Activated naive CD8-positive, alpha-beta T cell treated with anti-CD3 and anti-CD28 coated beads for 36 hours (primary cell): ENCODE data around the gene CLDN5. TPM values are rescaled to one million over a fixed set of nuclear protein-coding genes. Genes with fewer than 3 reads are reported as not detected.

ENCODE experiments used
- DNase-seq: peaks from one replicate; pipeline ENCODE4 v3.0.0; 2021
- H3K27ac Mint-ChIP-seq: one replicate; pipeline ENCODE4 v1.8.0; 2022; ENCODE audit warnings: mild to moderate bottlenecking, moderate library complexity, mixed read lengths
- H3K27me3 Mint-ChIP-seq: one replicate; pipeline ENCODE4 v1.8.0; 2022; ENCODE audit warnings: mild to moderate bottlenecking, mixed read lengths
- H3K36me3 Mint-ChIP-seq: one replicate; pipeline ENCODE4 v1.8.0; 2021; ENCODE audit warnings: mild to moderate bottlenecking, mixed read lengths
- H3K4me1 Mint-ChIP-seq: one replicate; pipeline ENCODE4 v1.8.0; 2021; ENCODE audit warnings: mixed read lengths
- H3K4me3 Mint-ChIP-seq: one replicate; pipeline ENCODE4 v1.8.0; 2022; ENCODE audit warnings: mild to moderate bottlenecking, moderate library complexity, mixed read lengths
- H3K9me3 Mint-ChIP-seq: one replicate; pipeline ENCODE4 v1.8.0; 2022; ENCODE audit warnings: mixed read lengths
- total RNA-seq, 2 experiments: library from RNA; stranded (reverse); gene quantifications; one replicate each; pipeline ENCODE4 v1.2.3, GENCODE V29; 2021

CLDN5 gene, protein sequence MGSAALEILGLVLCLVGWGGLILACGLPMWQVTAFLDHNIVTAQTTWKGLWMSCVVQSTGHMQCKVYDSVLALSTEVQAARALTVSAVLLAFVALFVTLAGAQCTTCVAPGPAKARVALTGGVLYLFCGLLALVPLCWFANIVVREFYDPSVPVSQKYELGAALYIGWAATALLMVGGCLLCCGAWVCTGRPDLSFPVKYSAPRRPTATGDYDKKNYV
- not detected for total RNA-seq

DNA sequence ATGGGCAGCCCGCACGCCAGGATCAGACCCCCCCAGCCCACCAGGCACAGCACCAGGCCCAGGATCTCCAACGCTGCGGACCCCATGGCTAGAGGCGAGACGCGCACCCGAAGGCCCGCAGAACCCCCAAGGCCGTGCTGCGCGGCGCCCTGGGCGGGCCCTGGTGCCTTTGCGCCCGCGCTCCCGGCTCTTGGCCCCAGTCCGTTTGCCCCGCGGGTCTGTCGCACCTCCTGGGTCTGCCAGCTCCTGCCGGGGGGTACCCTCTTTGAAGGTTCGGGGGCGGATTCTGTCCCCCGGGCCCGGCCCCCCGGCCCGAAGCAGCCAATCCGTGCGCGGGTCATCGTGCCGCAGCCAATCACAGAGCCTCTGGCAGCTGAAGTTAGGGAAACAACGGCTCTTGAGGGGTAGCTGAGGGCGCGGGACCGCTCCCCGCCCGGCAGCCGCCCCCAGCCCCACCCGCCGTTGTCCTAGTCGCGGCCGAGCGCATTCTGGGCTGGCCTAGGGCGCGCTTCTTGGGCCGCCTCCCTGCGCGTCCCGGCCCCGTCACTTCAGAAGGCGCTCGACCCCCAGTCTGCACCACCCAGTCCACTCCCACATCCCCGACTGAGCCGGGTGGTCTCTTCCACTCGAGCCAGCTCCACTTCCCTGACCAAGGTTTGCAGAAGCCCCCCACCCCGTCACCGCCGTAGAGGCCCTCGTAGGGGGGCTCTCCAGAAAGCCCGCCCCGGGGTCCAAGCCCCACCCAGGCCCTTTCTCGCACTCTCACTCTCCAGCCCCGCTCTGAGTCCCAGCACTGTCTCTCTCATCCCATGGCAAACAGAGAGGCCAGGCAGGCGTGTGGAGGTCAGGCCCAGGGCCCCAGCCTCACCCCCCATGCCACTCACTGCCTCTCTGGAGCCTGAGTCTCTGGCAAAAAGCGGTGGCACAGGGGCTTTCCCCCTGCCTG is at the start of gene CLDN5:
Gene CLDN5 (minus strand): TSS at position 241 of the 946 bp plus-strand sequence. CDS start 155 bp downstream, at position 86.
- peak within 1 kb of the TSS; percentile 60 for H3K4me3 Mint-ChIP-seq
- peaks cover 37% of the 10 kb centered on the region for H3K27me3 Mint-ChIP-seq
- H3K36me3 Mint-ChIP-seq: peaks cover 14% of the 10 kb centered on the region
- no peak within 1 kb of the TSS for H3K27ac Mint-ChIP-seq
- peak; percentile 19 for DNase-seq
- H3K4me1 Mint-ChIP-seq: peaks cover 12% of the 10 kb centered on the region
- H3K9me3 Mint-ChIP-seq: no peaks in the 10 kb centered on the region

DNA sequence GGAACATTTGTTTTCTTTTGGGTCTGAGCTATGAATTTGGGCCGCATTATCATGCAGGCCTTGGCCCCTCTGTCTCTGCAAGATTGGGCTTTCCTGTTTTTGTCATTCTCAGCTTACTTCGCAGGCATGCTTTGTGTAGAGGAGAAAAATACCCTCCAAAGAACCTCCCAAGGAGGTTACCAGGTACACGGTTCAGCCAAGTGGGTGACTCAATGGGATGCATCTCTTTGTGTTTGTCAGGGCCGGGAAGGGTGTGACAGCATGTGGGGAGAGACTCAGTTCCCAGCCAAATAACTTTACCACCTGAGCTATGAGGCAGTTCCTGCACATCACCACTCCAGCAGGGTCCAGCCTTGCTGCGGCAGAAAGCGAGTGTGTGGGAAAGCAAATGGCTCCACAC is 47.8 kb upstream of the CLDN5 start:
- Mint-ChIP-seq H3K27ac (no peak overlapping the region), H3K36me3 (no peaks in the 10 kb centered on the region), H3K27me3 (no peaks in the 10 kb centered on the region), H3K9me3 (no peaks in the 10 kb centered on the region), H3K4me3 (no peak overlapping the region), H3K4me1 (peaks cover 11% of the 10 kb centered on the region)
- DNase-seq: no peak

DNA sequence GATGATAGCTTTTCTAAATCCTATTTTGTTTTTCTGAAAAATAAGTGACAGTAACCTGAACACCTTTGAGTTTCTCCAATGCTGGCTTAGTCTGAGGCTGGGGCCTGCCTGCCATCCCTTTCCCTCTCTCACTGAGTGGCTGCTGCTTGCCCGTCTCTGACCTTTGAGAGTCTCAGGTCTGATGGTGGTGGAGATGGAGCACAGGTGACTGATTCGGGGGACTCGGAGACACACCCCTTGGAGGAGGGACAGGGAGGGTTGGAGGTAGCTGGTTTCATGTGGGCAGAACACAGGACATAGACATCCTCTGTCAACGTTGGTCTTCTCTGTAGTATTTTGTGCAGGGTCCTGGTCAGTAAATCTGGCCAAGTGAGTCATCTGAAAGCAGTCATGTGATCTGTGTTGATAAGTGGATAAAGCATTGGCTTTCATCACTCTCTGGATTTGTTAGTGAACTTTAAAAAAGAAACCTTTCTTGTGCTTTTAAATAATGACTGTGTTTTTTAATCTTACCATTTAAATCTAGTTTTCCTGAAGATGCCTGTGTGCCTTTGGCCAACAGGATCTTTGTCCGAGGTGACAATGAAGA is 47.1 kb upstream of the CLDN5 start:
- Mint-ChIP-seq H3K27me3 (no peaks in the 10 kb centered on the region), H3K27ac (no peak overlapping the region), H3K4me1 (peaks cover 5% of the 10 kb centered on the region), H3K36me3 (no peaks in the 10 kb centered on the region), H3K9me3 (no peaks in the 10 kb centered on the region), H3K4me3 (no peak overlapping the region)
- DNase-seq: no peak

DNA sequence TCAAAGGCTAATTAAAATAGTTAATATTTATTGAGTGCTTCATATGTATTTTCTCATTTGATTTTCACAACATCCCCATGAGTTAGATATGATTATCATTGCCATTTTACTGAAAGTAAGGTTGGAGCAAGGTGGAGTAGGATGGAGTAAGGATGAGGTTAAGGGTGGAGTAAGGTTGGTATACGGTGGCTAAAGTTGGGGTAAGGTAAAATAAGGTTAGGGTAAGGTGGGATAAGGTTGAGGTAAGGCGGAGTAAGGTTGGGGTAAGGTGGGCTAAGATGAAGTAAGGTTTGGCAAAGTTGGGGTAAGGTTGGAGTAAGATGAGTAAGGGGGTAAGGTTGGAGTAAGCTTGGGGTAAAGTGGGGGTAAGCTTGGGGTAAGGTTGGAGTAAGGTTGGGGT is 45.8 kb upstream of the CLDN5 start:
- H3K27me3 Mint-ChIP-seq: no peaks in the 10 kb centered on the region
- no peaks in the 10 kb centered on the region for H3K36me3 Mint-ChIP-seq
- no peaks in the 10 kb centered on the region for H3K9me3 Mint-ChIP-seq
- H3K27ac Mint-ChIP-seq: no peak overlapping the region
- DNase-seq: no peak
- no peak overlapping the region for H3K4me3 Mint-ChIP-seq
- H3K4me1 Mint-ChIP-seq: peaks cover 4% of the 10 kb centered on the region

DNA sequence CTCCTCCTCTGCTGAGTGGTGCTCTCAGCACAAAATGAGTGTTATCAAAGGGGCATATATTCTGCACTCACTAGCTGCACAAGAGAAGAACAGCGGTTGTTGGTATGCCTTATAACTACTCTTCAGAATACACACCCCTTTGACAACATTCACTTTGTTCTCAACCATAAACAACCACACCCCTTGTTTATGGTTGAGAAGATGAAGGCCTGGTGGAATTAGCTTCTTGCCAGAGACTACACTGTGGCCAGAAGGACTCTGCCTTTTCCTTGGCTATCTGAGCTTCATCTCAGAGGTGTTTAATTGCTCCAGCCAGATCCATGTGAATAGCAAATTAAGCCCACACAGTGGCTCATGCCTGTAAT is 45.0 kb upstream of the CLDN5 start:
- no peak for DNase-seq

DNA sequence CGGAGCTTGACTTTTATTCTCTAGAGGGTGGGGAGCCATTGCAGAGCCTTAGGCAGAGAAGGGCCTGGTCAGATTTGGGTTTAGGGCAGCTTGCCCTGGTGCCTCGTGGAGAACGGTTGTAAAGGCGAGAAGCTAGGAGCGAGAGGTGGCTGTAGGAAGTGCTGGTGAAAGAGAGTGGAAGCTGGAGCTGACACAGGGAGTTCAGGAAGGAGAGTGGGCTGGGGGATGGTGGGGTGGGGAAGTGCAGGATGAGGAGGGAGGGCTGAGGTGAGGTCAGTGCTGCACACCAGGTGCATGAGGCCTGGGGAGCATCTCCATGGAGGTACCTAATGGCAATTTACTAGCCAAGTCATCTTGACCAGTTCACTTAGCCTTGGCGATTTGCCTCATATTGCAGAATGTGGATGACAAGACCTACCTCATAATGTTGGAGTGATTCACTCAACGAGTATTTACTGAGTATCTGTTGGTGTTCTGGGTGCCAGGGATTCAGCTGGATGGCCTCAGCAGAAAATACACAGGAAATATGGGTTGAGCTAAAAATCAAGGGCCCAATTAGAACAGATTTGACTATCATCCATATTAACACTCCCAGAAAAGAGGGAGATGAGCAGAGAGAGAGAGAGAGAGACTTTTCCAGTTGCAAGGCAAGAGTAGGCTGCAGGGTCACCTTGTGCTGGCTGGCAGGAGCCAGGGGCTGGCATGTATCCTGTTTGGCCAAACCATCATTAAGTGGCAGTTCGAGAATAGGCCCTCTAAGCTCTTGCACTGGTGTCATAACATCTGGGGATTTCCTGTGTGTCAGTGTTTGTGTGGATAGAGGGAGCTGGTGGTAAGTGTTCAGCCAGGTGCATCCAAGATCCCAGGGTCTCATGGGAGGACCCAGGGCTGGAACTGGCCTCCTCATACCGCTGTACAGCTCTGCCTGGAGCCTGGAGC is 44.4 kb upstream of the CLDN5 start:
- H3K27me3 Mint-ChIP-seq: no peaks in the 10 kb centered on the region
- H3K4me3 Mint-ChIP-seq: no peak overlapping the region
- no peak overlapping the region for H3K27ac Mint-ChIP-seq
- no peaks in the 10 kb centered on the region for H3K36me3 Mint-ChIP-seq
- DNase-seq: no peak
- H3K4me1 Mint-ChIP-seq: peaks cover 4% of the 10 kb centered on the region
- H3K9me3 Mint-ChIP-seq: no peaks in the 10 kb centered on the region

More for the DNA sequence above, 45.0 kb upstream of the CLDN5 start:
- H3K4me1 Mint-ChIP-seq: peaks cover 4% of the 10 kb centered on the region
- no peak overlapping the region for H3K4me3 Mint-ChIP-seq
- no peaks in the 10 kb centered on the region for H3K27me3 Mint-ChIP-seq
- H3K36me3 Mint-ChIP-seq: no peaks in the 10 kb centered on the region
- no peaks in the 10 kb centered on the region for H3K9me3 Mint-ChIP-seq
- H3K27ac Mint-ChIP-seq: no peak overlapping the region

DNA sequence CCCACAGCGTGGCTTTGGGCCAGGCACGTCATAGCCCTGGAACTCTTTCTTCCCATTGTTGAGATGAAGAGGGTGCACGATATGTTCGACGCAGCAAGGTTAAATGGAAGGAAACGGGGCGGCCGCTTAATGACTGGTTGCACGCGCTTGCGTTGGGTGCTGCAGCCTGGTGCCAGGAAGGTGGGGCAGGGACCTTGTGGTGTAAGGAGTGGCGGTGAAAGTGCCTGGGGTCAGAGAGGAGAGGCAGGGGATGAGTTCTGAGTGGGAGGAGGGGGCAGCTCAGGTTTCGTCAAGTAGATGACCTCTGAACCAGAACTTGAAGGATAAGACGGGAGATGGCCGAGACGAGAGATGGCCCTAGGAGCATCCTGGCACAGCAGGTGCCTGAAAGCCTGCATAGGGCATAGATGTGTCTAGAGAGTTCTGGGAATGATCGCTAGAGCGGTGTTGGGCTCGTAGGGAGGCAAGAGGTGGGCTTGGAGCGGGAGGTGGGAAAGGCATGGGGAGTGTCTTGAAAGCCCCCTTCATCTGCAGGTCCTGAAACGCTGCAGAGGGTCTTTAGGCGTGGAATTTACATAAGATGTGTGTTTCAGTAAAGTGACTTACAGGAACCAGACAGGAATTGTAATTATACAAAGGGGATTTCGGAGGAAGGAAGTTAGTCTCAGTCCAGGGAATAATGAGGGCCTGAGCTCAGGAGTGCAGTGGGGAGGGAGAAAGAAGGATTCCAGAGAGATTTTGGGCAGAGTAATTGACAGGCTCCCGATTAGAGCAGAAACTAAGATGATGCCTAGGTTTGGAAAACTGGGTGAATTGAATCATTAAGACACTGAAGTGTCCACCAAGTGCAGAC is 43.2 kb upstream of the CLDN5 start:
- Mint-ChIP-seq H3K4me3 (no peak overlapping the region), H3K27me3 (no peaks in the 10 kb centered on the region), H3K4me1 (peaks cover 4% of the 10 kb centered on the region), H3K27ac (no peak overlapping the region), H3K9me3 (no peaks in the 10 kb centered on the region), H3K36me3 (no peaks in the 10 kb centered on the region)
- no peak for DNase-seq

DNA sequence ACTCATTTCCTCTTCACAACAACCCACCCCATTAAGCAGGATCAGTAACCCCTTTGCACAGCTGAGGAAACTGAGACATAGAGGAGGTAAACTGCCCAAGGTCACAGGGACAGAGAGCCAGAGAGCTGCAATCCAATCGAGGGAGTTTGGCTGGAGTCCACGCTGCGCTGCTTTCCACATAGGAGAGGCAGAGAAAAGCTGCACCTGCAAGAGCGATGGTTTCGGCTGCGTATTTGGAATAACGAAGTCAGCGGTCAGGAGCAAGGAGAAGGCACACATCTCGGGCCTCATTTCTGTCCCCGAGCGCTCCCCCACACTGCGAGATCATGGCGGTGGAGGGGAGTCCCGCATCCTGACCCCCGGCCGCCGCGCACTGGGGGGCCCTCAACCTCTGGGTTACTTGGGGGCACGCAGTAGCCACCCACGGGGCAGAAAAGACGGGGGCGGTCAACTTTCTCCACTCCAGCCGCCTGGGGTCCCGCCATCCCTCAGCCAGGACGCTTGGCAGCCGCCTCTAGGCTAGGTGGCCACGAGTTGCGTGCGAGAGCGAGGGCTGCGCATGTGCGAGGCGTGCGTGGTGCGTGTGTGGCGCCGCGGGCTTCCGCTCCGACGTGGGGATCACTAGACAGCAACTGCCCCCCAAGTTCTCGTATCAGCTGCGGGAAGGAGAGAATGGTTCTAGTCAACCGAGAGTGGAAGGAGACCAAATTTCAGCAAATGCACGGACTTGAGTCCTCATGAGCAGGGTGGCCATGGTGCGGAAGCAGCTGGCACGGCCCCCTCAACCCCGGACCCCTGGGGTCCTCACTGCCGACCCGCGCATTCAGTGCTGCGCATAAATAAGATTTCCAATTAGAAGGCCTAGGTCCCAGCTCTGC is 42.3 kb upstream of the CLDN5 start:
- Mint-ChIP-seq H3K4me3 (no peak overlapping the region), H3K9me3 (no peaks in the 10 kb centered on the region), H3K27ac (no peak overlapping the region), H3K4me1 (peaks cover 3% of the 10 kb centered on the region), H3K27me3 (no peaks in the 10 kb centered on the region), H3K36me3 (no peaks in the 10 kb centered on the region)
- DNase-seq: no peak

DNA sequence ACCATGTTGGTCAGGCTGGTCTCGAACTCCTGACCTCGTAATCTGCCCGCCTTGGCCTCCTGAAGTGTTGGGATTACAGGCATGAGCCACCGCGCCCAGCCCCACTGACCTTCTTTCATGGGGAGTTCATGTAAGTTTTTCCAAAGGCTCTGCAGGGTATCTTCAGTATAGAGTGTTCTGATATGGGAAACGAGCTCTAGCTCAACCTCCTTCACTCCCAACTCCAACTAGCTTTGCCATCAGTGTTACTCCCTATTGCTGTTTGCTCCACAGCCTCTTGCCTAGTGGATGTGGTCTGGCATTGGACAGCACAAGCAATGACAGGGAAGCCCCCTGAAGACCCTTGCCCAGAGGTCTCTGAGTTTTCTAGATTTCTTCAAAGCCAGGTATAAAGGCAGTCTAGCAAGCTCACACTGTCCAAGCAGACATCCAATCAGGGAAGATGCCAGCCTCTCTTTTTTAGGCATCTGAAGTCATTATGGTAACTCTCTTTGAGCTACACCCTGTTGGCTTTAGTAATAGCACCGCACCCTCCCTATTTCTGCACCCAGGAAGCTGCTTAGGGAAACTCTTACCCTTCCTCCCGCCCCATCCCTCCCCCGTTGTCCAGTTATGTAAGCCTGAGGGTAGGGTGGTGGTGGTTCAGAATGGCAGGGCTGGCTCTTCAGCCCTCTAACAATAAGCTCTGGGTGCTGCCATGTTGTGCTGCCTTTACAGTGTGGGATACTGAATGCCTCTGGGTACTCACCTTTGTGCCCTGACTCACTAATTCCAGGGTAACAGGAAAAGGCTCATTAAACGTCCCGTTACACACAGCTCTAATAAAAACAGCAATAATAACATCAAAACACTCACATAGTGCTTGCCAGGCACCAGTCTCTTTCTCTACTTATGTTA is 41.4 kb upstream of the CLDN5 start:
- Mint-ChIP-seq H3K27ac (no peak overlapping the region), H3K4me1 (no peaks in the 10 kb centered on the region), H3K4me3 (no peak overlapping the region), H3K27me3 (no peaks in the 10 kb centered on the region), H3K36me3 (no peaks in the 10 kb centered on the region), H3K9me3 (no peaks in the 10 kb centered on the region)
- DNase-seq: no peak

DNA sequence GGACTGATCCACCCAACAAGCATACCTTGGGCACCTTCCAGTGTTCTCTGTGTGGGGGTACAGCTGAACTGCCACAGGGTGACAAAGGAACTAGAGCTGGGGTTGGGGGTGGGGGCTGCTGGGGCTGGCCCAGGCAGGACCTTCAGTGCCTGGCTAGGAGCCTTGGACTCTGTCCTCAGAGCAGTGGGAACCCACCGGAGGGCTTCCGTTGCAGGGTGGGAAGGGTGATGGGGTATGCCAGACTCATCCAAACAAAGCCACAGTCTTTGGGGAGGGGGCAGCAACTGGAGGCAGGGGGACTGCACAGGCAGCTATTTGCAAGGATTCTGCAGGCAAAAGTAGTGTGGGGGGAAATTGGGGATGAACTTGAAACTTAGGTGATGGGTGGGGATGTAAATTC is 35.7 kb upstream of the CLDN5 start:
- no peak overlapping the region for H3K4me3 Mint-ChIP-seq
- no peaks in the 10 kb centered on the region for H3K4me1 Mint-ChIP-seq
- H3K27ac Mint-ChIP-seq: no peak overlapping the region
- H3K27me3 Mint-ChIP-seq: no peaks in the 10 kb centered on the region
- H3K9me3 Mint-ChIP-seq: no peaks in the 10 kb centered on the region
- no peaks in the 10 kb centered on the region for H3K36me3 Mint-ChIP-seq
- no peak for DNase-seq

DNA sequence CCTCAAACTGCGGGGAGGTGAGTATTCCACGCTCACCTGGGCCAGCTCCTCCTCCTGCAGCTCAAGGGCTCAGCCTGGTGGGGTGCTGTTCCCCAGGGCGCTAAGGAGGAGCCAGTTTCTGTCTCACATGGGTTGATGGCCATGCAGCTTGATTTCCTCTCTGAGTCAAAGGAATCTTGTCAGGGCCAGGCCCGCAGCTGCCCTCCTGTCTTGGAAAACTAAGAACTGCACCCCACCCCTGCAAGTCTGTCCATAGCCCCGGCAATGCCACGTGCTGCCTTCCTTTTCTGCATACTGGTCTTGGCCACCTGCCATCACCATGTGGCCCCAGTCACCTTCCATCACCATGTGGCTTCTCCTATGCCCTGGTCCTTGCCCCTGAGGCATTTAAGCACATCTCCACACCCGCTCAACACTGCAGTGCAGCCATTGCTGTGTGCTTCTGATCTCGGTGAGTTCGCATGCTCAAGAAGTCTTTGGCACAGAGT is 35.2 kb upstream of the CLDN5 start:
- Mint-ChIP-seq H3K27ac (no peak overlapping the region), H3K4me3 (no peak overlapping the region)
- DNase-seq: no peak

DNA sequence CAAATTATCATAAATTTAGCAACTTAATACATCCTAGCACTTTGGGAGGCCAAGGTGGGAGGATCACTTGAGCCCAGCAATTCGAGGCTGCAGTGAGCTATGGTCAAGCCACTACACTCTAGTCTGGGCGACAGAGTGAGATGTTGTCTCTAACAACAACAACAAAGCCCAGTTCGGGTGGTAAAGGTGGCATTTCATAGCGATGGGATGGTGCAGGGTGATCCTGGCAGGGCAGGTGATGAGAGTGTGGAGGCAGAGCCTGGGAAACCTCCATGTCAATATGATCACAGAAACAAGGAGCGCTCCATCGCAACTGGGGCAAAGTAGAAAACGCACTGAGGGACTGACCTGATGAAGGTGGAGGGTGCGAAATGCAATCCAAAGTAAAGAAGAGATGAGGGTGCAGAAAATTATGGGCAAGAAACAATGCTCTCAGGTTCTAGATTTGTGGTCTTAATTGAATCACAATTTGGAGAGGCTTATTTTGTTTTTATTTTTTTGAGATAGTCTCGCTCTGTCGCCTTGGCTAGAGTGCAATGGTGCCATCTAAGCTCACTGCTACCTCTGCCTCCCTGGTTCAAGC is 32.8 kb upstream of the CLDN5 start:
- Mint-ChIP-seq H3K4me1 (no peaks in the 10 kb centered on the region), H3K27ac (no peak overlapping the region), H3K4me3 (no peak overlapping the region), H3K9me3 (no peaks in the 10 kb centered on the region), H3K27me3 (no peaks in the 10 kb centered on the region), H3K36me3 (no peaks in the 10 kb centered on the region)
- no peak for DNase-seq

More for the DNA sequence above, 35.2 kb upstream of the CLDN5 start:
- H3K9me3 Mint-ChIP-seq: no peaks in the 10 kb centered on the region
- no peaks in the 10 kb centered on the region for H3K27me3 Mint-ChIP-seq
- no peaks in the 10 kb centered on the region for H3K4me1 Mint-ChIP-seq
- H3K36me3 Mint-ChIP-seq: no peaks in the 10 kb centered on the region
